SW480 (cell line): ENCODE results near the gene TTC21B.

Experiments used
- DNase-seq: peaks from one replicate; pipeline ENCODE4 v3.0.0-alpha.2; 2016; ENCODE audit warnings: low spot score

TTC21B gene

GRCh38 chr2:165924946-165925345 is 28.6 kb downstream of the TTC21B start:
- no peak for DNase-seq

DNA sequence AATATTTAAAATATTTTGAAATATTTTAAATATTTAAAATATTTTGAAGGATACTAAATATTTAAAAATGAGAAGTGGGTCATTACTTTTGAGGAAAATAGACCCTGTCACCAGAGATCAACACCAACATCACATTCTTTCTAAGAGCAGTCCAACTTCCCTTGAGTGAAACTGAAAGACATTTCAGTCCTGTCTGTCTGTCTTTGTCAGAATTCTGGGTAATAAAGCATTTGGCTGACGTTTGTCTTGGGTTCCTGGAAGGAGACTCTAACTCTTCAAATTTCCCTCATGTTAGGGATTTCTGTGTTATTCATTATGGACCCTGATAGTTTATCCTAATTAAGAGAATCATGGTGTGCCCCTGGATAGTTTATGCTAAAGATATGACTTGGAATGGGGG is 32.8 kb downstream of the TTC21B start:
- no peak for DNase-seq

DNA sequence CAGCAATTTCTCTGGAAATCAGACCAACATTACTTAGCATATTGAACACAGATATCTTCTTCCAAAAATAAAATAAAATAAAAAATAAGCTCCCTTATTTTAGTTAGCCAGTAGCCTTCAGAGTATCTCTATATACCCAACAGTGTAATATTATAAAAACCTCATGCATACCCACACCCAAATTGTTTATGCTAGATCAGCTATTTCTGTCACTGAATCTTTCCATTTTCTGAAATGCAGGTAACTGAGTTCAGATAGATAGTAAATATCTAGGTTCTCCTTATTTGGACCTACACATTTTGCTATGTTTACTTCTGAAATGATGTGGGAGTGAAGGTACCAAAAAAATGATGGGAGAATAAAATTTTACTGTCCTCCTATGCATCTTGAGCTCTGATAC is 39.9 kb downstream of the TTC21B start:
- DNase-seq = no peak

DNA sequence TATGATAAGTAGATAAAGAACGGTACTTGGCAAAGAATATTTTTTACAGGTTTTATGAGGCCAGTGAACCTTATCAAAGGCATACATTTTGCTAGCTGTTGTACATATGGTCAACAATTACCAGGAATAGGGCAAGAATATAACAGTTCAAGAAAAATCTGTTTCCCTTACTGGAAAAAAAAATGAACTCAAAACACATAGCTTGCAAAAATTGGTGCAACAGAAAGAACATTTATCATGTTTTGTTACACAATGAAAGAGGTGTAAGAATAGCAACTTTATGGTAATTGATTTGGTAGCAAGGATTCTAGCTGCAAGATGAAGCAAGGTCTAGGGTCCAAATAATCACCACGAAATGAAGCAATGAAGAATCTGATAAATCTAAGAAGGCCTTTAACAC is 41.6 kb downstream of the TTC21B start:
- no peak for DNase-seq

DNA sequence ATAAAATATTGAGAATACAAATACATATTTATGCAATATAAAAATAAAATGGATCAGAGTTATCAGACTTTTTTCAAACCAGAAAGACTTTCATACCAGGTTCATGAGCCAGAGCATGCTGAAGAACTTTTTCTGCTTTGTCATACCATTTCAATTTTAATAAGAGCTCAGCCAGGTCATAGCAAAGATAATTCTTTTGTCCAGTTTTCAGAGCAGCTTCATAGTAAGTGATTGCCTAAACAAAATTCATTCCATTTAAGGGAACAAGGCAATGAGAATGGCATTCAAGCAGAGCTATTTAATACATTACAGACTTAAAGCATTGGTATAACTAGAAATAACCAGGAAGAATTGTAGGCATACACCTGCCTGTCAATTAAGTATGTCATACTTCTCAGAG is 42.3 kb downstream of the TTC21B start:
- no peak for DNase-seq

DNA sequence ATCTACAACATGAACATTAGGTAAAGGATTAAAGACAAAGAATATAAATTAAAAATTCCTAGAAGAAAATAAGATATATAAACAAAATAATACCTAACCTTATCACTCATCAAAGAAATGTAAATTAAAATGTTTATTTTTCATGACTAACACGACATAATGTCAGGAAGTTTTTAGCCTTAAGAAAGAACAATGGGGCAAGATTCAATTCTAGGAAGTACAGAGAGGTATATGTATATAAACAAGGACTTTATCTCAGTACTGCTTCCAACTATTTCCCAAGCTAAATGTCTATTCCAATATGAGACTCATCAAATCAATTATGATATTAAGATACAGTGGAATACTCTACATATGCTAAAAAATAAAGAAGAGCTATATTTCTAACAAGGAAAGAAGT is 44.1 kb downstream of the TTC21B start:
- no peak for DNase-seq

DNA sequence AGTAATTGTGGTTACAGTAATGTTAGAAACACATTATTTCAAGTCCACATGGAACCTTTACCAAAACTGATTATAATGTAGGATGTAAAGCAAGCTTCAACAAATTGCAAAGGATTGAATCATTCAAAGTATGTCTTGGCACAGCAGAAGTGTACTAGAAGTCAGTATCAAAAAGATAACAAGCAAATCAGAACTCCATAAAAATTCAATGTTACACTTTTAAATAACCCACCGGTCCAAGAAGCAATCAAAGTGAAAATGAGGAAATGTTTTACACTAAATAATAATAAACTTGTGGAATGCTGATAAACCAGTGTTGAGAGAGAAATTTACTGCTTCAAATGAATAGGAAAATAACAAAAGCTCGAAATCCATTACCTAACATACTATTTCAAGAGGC is 47.7 kb downstream of the TTC21B start:
- no peak for DNase-seq

GRCh38 chr2:165905269-165905668 is 48.3 kb downstream of the TTC21B start:
- no peak for DNase-seq

DNA sequence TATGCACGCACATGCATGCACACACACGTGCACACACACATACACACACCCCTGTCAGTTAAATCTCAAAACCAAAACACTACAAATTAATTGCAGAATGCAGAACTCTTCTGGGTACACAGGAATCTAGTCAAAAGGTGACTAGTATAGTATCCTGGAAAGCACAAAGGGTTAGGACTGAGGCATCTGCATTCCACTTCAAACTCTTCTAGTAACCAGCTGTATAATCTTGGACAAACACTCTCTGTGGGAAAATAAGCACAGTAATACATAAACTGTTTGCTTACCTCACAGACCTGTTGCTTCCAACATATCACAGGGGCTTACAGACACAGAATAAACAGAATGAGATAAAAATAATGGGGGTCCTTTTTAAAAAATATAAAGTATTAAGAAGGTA is 49.1 kb downstream of the TTC21B start:
- DNase-seq = no peak

DNA sequence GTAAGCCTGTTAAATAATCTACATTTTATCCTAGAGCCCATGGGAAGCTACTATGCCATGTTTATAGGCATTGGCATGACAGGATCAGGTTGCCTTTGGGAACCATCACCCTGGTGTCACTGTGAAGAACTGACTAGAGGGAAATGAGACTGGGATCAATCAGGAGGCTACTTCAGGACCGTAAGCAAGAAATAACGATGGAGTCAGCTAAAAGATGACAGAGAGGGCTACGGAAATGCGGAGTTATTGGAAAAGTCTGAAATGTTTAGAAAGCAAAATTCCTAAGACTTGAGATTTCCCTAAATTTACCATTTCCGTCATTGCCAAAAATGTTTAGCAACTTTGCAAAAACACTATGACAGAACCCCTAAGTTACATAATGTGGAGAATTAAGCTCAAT is 50.2 kb downstream of the TTC21B start:
- no peak for DNase-seq

DNA sequence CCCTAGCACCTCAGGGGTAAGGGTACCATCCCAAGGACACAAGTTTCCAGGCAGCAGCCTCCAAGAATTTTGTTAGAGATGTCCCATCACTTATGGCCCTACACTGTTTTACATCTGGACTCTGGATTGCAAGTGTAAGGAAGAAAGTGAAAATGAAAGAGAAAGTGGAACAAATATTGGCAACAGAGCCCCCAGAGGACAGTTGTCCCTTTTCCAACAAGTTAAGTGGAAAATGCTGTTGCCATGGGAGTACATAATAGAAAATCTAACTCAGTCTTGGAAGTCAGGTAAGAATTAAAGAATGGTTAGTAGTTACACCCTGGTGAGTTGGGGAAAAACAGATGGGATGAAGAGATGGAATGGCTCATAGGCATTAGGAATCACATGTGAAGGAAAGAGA is 50.6 kb downstream of the TTC21B start:
- no peak for DNase-seq

GRCh38 chr2:165901620-165902298 is 51.8 kb downstream of the TTC21B start:
- DNase-seq = no peak

DNA sequence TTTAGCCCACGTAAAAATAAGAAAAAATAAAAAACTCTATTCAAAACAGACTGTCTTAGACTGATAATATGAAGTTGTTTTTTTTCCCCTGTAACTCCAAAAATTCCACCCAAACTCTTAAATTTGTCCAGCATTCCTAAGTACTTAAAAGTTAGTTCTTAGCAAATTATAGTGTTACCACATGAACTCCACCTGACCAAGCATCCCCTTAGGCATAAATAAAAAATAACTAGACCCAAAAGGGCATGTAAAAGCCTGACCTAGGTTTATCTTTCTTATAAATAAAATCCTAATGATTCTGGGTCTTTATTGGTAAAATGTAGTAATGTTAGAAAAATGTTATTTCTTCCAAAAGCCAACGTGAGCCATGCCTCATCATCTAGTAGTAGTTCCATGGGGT is 54.3 kb downstream of the TTC21B start:
- no peak for DNase-seq

GRCh38 chr2:165898381-165898780 is 55.2 kb downstream of the TTC21B start:
- DNase-seq = no peak

GRCh38 chr2:165897726-165898125 is 55.9 kb downstream of the TTC21B start:
- DNase-seq = no peak

DNA sequence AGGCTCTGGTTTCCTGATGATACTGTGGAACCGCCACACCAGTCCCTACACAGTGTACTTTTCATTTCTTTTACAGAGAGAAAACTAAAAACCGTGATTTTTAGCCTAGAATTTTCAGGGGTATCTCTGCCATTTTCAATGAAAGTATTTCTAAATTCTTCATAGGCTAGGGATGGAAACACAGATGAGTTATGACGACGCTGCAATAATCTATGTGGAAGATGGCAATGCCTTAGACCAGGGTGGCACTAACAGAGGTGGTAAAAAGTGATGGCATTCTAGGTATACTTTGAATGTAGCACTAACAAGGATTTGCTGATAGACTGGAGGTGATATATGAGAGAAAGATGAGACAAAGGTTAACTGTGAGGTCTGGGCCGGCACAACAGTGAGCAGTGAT is 56.5 kb downstream of the TTC21B start:
- DNase-seq = no peak

- DNase-seq = no peak
Measured at GRCh38 chr2:165895974-165896373, 57.6 kb downstream of the TTC21B start.

- DNase-seq = no peak
Measured at GRCh38 chr2:165893556-165893955, 60.0 kb downstream of the TTC21B start.

- no peak for DNase-seq
Measured at GRCh38 chr2:165892526-165892925, 61.0 kb downstream of the TTC21B start.

DNA sequence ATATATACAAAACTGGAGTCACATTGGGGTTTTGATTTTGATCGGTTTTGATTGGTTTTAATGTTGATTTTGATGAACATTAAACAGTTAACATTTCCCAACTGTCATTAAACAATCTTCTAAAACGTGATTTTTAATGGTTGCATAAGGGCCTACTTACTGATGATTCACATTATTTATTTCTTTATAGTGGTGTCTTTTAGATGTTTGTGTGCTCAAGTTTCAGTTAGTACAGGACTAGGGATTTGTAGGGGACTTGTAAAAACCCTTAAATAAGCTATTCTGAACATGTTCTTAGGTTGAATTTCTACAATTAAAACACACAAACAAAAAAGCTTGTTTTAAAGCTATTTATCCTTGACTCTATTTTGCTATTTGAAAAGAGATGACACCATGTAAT is 61.6 kb downstream of the TTC21B start:
- no peak for DNase-seq

DNA sequence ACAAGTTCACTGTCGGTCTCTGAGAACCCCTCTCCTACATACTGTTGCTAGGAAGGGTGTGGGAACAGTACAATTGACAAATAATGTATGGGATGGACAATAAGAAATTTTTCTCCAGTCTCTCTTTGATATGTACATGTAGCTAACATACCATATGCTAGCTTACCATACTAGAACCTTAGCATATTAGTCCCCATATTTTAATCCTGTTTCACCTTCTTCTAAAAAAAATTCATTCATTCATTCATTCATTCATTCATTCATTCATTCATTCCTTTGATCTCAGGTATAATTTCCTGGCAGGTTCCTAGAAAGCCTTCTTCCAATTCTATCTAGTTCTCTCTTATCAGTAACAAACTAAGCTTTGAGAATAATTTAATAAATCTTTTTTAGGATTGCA is 62.2 kb downstream of the TTC21B start:
- DNase-seq = no peak

DNA sequence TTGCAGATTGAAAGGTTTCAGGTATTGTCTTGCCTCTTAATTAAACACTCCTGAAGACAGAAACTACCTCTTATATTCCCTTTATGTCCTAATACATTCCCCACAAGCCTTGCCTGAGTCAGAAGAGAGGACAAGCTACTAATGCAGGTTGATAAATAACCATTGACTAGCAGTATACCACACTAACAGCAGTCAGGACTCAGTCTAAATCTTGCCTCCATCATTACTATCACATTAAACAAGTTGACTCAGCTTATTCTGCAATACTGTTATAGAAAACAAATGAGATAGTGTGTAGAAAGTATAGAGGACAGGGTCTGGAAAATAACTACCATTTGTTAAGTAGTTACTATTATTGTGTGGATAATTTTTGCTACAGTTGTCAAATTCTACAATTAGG is 63.8 kb downstream of the TTC21B start:
- DNase-seq = no peak

GRCh38 chr2:165889158-165889557 is 64.4 kb downstream of the TTC21B start:
- no peak for DNase-seq

DNA sequence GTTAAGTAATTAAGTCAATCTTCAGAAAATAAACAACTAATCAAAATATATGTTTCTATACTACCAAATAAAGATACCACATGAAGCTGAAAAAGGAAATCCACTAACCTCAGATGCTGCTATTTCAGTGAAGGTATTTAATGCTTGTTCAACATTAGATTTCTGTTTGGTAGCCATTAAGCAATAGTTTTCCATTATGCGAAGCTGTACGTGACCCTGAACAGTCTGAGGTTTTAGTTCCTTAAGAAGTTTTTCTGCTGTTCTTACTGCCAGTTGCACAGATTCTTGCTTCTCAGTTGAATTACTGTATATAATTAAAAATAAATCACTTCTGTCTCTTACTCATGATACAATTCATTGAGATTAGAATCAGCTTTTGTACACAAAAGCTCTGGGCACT is 65.4 kb downstream of the TTC21B start:
- DNase-seq = no peak
